Esophagus muscularis mucosa (tissue), 4 donors: Measurements from ENCODE around the gene HS6ST1. TPM values are rescaled to one million over a fixed set of nuclear protein-coding genes. Genes with fewer than 3 reads are reported as not detected.

Experiments used
- DNase-seq: peaks from one replicate; pipeline ENCODE4 v3.0.0-alpha.2; 2017; ENCODE audit errors: extremely low spot score
- H3K27ac ChIP-seq, 4 donors: fragments of 200-600 bp; sonication (generic); replicated peaks in 1 of 4; 1 replicate in 3 of 4; 2 replicates in 1 of 4; pipeline ENCODE4 v1.5.1; 2016 to 2019; ENCODE audit warnings: mild to moderate bottlenecking in 1 of 4
- H3K27me3 ChIP-seq, 4 donors: fragments of 200-600 bp; sonication (generic); one replicate each; pipeline versions ENCODE4 v1.5.1 to v1.6.0; 2016 to 2019
- H3K36me3 ChIP-seq, 4 donors: fragments of 200-600 bp; sonication (generic); one replicate each; pipeline ENCODE4 v1.5.1; 2016 to 2019
- H3K4me1 ChIP-seq, 4 donors: fragments of 200-600 bp; sonication (generic); one replicate each; pipeline ENCODE4 v1.5.1; 2016 to 2019
- H3K4me3 ChIP-seq, 4 donors: fragments of 200-600 bp; sonication (generic); 1 replicate in 2 of 4; 2 replicates in 2 of 4; pipeline ENCODE4 v1.5.1; 2016 to 2019; ENCODE audit warnings: mild to moderate bottlenecking in 4 of 4, moderate library complexity in 1 of 4
- H3K9me3 ChIP-seq, 4 donors: fragments of 200-600 bp; sonication (generic); 1 replicate in 3 of 4; 2 replicates in 1 of 4; pipeline ENCODE4 v1.5.1; 2016 to 2019
- CTCF ChIP-seq, 3 experiments: fragments of 200-600 bp in 2 of 3; fragments of 450-650 bp in 1 of 3; sonication (generic) in 2 of 3; IDR thresholded peaks; one replicate each; pipeline ENCODE4 v1.5.1; 2017 to 2019; ENCODE audit warnings: antibody characterized with exemption in 3 of 3, mild to moderate bottlenecking in 2 of 3, moderate library complexity in 1 of 3
- EP300 ChIP-seq: sonication (generic); formaldehyde crosslinking; IDR thresholded peaks from one replicate; pipeline ENCODE4 v1.6.1; 2017; ENCODE audit warnings: antibody characterized with exemption
- POLR2A ChIP-seq: fragments of 450-650 bp; IDR thresholded peaks from one replicate; pipeline ENCODE4 v1.6.1; 2017; ENCODE audit warnings: antibody characterized with exemption, moderate library complexity, mild to moderate bottlenecking, low read depth
- POLR2AphosphoS5 ChIP-seq, 2 donors: sonication (generic); formaldehyde crosslinking; IDR thresholded peaks; one replicate each; pipeline ENCODE4 v1.6.1; 2017; ENCODE audit warnings: antibody characterized with exemption in 2 of 2
- WGBS: methylation state at CpG from one replicate; pipeline ENCODE4 v1.1.5; 2018; 5-methylcytosine and 5-hydroxymethylcytosine counted together
- intact Hi-C: fragments of 100-400 bp; cut with DNase I; formaldehyde crosslinking; loops from one replicate; pipeline ENCODE4 v1.15.1; 2023
- total RNA-seq, 4 donors: library from RNA; depleted of rRNA; stranded (reverse); fragments of >200 nt; gene quantifications; one replicate each; pipeline versions ENCODE4 v1.1.0 to v1.2.1, GENCODE V29; 2016

HS6ST1 gene
- total RNA-seq, 4 donors from 2014 or later, result 17.4 to 62.2 (median 38.5) TPM

GRCh38 chr2:128264881-128265607 is 53.6 kb downstream of the HS6ST1 start:
- 86% methylated on average over 12 of the region's 12 CpGs for WGBS
- TF ChIP-seq POLR2AphosphoS5 (IDR thresholded peaks at IDR 0.05) (no peak), EP300 (no peak), CTCF (IDR thresholded peaks at IDR 0.05) (no peak), POLR2A (no peak)
- DNase-seq, result no peak
- peaks cover 0 to 11% (median 6%) of the 10 kb centered on the region in 4 donors for H3K4me1 ChIP-seq
- H3K27me3 ChIP-seq, result no peaks in the 10 kb centered on the region
- intact Hi-C loops, result no loop called here
- H3K4me3 ChIP-seq, result no peak overlapping the region
- H3K27ac ChIP-seq, result no peak overlapping the region
- no peaks in the 10 kb centered on the region for H3K9me3 ChIP-seq
- H3K36me3 ChIP-seq, result peaks cover 0 to 17% (median 11%) of the 10 kb centered on the region in 4 donors

DNA sequence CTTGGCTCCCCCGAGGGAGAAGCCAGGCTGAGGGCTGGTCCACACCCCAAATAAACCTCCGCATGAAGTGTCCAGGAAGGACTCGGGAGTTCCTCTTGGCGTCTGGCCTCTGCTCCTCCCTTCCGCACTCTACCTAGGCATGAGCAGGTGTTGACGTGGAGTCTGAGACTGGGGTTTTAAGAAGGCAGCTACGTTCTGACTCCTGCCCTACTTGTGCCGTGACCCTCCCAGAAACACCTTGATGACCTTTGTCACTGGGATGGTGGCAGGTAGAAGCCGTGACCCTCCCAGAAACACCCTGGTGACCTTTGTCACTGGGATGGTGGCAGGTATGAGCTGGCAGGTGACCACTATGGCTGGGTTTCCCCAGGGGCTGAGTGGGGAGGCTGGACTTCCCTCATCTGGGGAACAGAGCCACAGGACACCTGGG is 54.8 kb downstream of the HS6ST1 start:
- TF ChIP-seq EP300 (no peak), CTCF (IDR thresholded peaks at IDR 0.05) (no peak)
- DNase-seq, result no peak
- 94% methylated on average over 9 of the region's 9 CpGs for WGBS
- Histone ChIP-seq H3K9me3 (no peaks in the 10 kb centered on the region), H3K4me3 (no peak overlapping the region), H3K27ac (no peak overlapping the region), H3K36me3 (peaks cover 0 to 15% (median 11%) of the 10 kb centered on the region in 4 donors), H3K4me1 (peaks cover 0 to 11% (median 6%) of the 10 kb centered on the region in 4 donors), H3K27me3 (no peaks in the 10 kb centered on the region)
- intact Hi-C loops, result no loop called here

GRCh38 chr2:128262315-128263253 is 56.1 kb downstream of the HS6ST1 start:
- H3K27me3 ChIP-seq, result no peaks in the 10 kb centered on the region
- peaks cover 0 to 11% (median 6%) of the 10 kb centered on the region in 4 donors for H3K4me1 ChIP-seq
- intact Hi-C loops, result no loop called here
- no peaks in the 10 kb centered on the region for H3K9me3 ChIP-seq
- DNase-seq, result no peak
- no peak overlapping the region for H3K4me3 ChIP-seq
- TF ChIP-seq POLR2A (no peak), POLR2AphosphoS5 (IDR thresholded peaks at IDR 0.05) (no peak), EP300 (no peak), CTCF (IDR thresholded peaks at IDR 0.05) (no peak)
- 91% methylated on average over 9 of the region's 20 CpGs for WGBS
- H3K36me3 ChIP-seq, result peaks cover 0 to 7% (median under 1%) of the 10 kb centered on the region in 4 donors
- H3K27ac ChIP-seq, result no peak overlapping the region

DNA sequence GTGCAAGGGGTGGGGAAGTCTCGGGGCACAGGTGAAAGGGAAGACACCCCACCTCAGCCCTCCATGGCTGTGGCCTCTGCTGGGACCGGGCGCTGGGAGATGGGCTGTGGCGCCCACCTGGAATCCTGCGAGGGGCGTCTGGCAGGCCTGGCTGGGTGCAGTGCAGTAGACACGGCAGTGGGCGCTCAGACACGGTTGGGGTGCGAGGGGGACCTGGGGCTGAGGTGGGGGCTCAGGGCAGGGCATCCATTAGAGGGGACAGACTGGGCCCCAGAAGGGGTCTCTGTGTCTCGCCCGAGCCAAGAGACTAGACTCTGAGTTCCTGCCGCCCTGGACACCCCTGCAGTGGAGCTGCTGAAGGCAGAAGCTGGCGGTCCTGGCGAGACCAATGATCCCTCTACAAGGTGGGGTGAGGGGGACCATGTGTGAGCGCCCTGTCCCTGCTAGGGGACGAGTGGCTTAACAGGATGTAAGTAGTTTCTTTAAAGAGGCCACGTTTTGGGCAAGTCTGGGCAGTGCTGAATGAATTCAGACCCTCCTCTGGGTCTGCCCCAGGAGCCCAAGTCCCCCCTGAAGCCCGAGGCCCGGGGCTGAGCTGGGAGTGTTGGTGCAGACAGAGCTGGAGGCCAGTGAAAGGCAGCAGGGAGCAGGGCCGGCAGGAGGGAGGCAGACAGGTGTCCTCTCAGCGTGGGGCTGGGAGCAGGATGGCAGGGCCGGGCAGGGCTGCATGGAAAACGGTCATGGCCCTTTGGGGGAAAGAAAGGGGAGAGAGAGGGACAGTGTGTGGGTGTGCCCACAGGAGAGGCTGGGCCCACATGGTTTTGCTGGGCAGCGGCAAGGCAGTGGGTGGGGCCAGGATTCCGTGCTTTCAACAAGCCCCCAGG is 57.2 kb downstream of the HS6ST1 start:
- peaks cover 0 to 11% (median 6%) of the 10 kb centered on the region in 4 donors for H3K4me1 ChIP-seq
- 88% methylated on average over 6 of the region's 26 CpGs for WGBS
- TF ChIP-seq CTCF (IDR thresholded peaks at IDR 0.05), result no peak
- TF ChIP-seq POLR2AphosphoS5 (IDR thresholded peaks at IDR 0.05), result no peak
- TF ChIP-seq EP300, result no peak
- no peak for TF ChIP-seq POLR2A
- peak overlapping the region in 1 of 4 donors; percentile 63 for H3K27ac ChIP-seq
- no peaks in the 10 kb centered on the region for H3K9me3 ChIP-seq
- intact Hi-C loops, result no loop called here
- H3K4me3 ChIP-seq, result no peak overlapping the region
- peaks cover 0 to 4% (median 0%) of the 10 kb centered on the region in 4 donors for H3K36me3 ChIP-seq
- H3K27me3 ChIP-seq, result no peaks in the 10 kb centered on the region
- no peak for DNase-seq
